ENCODE results near the gene TXNL4B. TPM values are rescaled to one million over a fixed set of nuclear protein-coding genes. Genes with fewer than 3 reads are reported as not detected.

The TXNL4B gene
- total RNA-seq (2021) = 8.3 to 9.9 TPM (median 9.0 TPM) in 3 replicates
- percentile 76 among the genes with signal in this experiment for Bru-seq, nascent RNA
- long read RNA-seq, experiment 1, transcript TXNL4B-201 (4 exons, 2,556 nt) = major isoform, 24 of 28 reads
- long read RNA-seq, experiment 1, partial matches to known transcripts = 1 of 28 reads
- long read RNA-seq, experiment 1, other reads (novel, unspliced or antisense) = 2 of 28 reads
- long read RNA-seq, experiment 2, transcript TXNL4B-201 (4 exons, 2,556 nt) = major isoform, 9 of 15 reads
- long read RNA-seq, experiment 2, partial matches to known transcripts = 2 of 15 reads
- long read RNA-seq, experiment 2, other reads (novel, unspliced or antisense) = 4 of 15 reads
- long read RNA-seq, experiment 3, transcript TXNL4B-201 (4 exons, 2,556 nt) = major isoform, 8 of 17 reads
- long read RNA-seq, experiment 3, partial matches to known transcripts = 0 of 17 reads
- long read RNA-seq, experiment 3, other reads (novel, unspliced or antisense) = 8 of 17 reads

DNA sequence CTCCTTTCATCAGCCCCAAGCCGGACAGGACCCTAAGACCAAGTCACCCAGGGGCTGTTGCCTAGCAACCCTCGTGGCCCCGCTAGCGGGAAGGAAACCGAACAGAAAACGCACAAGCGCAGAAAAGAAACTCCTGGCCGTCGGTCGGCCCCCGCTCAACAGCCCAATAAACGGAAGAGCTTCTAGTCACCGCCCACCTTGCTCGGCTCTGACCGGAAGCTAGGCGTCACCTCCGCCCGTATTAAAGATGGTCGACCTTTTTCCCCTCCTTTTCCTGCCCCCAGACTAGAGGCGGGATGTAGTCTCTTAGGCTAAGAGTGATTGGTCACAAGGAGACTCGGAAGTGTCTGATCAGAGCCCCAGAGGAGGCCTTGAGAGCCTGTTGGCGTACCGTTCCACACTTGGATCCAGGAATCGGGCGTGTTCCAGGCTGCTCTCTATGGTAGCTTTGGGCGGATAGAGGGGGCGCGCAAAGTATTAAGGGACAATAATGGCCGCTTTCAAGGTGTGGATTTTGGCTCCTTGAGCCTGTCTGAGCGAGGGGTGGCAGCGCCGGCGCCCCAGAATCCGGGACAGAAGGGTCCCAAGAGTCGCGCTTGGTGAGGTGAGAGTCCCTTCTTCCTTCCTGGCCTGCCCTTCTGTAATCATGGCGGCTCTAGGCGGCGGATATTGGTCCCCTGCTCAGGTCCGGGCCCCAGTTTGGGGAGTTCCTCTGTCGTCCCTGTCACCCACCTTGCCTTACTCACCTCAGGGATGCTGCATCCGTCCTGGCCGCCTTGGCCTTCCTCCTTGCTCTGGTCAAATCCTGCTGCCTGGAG lies at the start of gene TXNL4B, which contains the start of gene DHX38:
Gene TXNL4B (minus strand): TSS at position 173 of the 818 bp plus-strand sequence. CDS start 2,871 bp downstream, outside the sequence.
Gene DHX38 (plus strand): TSS at position 400 of the 818 bp plus-strand sequence. CDS start 2,311 bp downstream, outside the sequence.
- ATAC-seq (peak; percentile 98), DNase-seq (ENCODE audit: low spot score) (peak; percentile 93)
- peaks cover 11% of the 10 kb centered on the region for H3K4me1 Mint-ChIP-seq
- peak within 1 kb of the TSS; percentile 96 for H3K27ac Mint-ChIP-seq
- no peaks in the 10 kb centered on the region for H3K27me3 Mint-ChIP-seq (ENCODE audit: low read depth)
- peak within 1 kb of the TSS; percentile 99 for H3K4me3 Mint-ChIP-seq
- POLR2A ChIA-PET = interaction anchor here (0.6 to 1.3 kb wide), 5 partner anchors 16 to 200 kb away, joined by 3 to 6 read pairs (median 4); no protein-coding TSS in a partner anchor
- CTCF ChIA-PET = interaction anchor here (0.5 to 2.6 kb wide), 10 partner anchors 15 to 815 kb away, joined by 3 to 16 read pairs (median 7); no protein-coding TSS in a partner anchor
- peaks cover 31% of the 10 kb centered on the region for H3K36me3 Mint-ChIP-seq
- TF ChIP-seq GABPB1 (CRISPR knock-in tag; IDR thresholded peaks at IDR 0.05) = 0 out of 2 replicates have a peak, but pooled peaks have one; percentile 15
- peak; percentile 86 for TF ChIP-seq SP1 (CRISPR knock-in tag; conservative IDR thresholded peaks at IDR 0.05)
- TF ChIP-seq, protein P1, sequence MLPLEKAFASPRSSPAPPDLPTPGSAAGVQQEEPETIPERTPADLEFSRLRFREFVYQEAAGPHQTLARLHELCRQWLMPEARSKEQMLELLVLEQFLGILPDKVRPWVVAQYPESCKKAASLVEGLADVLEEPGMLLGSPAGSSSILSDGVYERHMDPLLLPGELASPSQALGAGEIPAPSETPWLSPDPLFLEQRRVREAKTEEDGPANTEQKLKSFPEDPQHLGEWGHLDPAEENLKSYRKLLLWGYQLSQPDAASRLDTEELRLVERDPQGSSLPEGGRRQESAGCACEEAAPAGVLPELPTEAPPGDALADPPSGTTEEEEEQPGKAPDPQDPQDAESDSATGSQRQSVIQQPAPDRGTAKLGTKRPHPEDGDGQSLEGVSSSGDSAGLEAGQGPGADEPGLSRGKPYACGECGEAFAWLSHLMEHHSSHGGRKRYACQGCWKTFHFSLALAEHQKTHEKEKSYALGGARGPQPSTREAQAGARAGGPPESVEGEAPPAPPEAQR (CRISPR knock-in tag; IDR thresholded peaks at IDR 0.05) = no peak
- TF ChIP-seq ATF1 (CRISPR knock-in tag; IDR thresholded peaks at IDR 0.05) = 0 out of 2 replicates have a peak, but pooled peaks have one; percentile 56
- peak; percentile 79; the same call in 1 of the 2 replicates for TF ChIP-seq CREM (CRISPR knock-in tag; IDR thresholded peaks at IDR 0.05)
- TF ChIP-seq NR3C1 (CRISPR knock-in tag; conservative IDR thresholded peaks at IDR 0.05; ENCODE audit: low read depth) = no peak
- peak; percentile 76; the same call in 1 of the 2 replicates for TF ChIP-seq FOXK1 (CRISPR knock-in tag; IDR thresholded peaks at IDR 0.05)
- TF ChIP-seq NFYB (CRISPR knock-in tag; conservative IDR thresholded peaks at IDR 0.05; ENCODE audit: low read depth) = peak; percentile 70
- no peaks in the 10 kb centered on the region for H3K9me3 Mint-ChIP-seq

DNA sequence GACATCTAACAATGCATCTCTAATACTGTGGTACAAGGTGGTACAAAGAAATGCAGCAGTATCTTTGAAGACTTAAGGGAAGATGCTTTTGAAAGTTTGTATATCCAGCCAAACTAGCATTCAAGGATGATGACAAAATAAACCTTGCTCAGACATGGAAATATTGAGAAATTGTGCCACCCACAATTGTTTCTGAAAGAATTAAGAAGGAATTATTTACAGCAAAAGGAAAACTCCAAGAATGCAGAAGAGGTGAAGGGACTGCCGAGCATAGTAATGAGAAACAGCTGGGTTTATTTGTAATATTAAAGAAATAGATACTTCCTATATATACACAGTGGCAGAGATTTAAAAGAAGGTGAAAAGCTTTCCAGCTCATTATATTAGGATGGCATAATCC lies 49.1 kb upstream of the TXNL4B start:
- Mint-ChIP-seq H3K27me3 (ENCODE audit: low read depth) (peaks cover 8% of the 10 kb centered on the region; the same call in 1 of the 2 replicates), H3K4me3 (no peak overlapping the region), H3K36me3 (0 out of 2 replicates have a peak, but pooled peaks cover 3% of the 10 kb centered on the region), H3K27ac (no peak overlapping the region), H3K9me3 (peaks cover 8% of the 10 kb centered on the region), H3K4me1 (no peaks in the 10 kb centered on the region; the same call in 1 of the 2 replicates)
- no peak for ATAC-seq
- ChIA-PET POLR2A (no interaction called here), CTCF (interaction anchor here (1.1 kb wide), 1 partner anchor 18 kb away, joined by 5 read pairs; no protein-coding TSS in a partner anchor)
- DNase-seq (ENCODE audit: low spot score) = no peak
- TF ChIP-seq SMAD3 (CRISPR knock-in tag; IDR thresholded peaks at IDR 0.05; ENCODE audit: borderline replicate concordance) = no peak
- TF ChIP-seq, protein P2, sequence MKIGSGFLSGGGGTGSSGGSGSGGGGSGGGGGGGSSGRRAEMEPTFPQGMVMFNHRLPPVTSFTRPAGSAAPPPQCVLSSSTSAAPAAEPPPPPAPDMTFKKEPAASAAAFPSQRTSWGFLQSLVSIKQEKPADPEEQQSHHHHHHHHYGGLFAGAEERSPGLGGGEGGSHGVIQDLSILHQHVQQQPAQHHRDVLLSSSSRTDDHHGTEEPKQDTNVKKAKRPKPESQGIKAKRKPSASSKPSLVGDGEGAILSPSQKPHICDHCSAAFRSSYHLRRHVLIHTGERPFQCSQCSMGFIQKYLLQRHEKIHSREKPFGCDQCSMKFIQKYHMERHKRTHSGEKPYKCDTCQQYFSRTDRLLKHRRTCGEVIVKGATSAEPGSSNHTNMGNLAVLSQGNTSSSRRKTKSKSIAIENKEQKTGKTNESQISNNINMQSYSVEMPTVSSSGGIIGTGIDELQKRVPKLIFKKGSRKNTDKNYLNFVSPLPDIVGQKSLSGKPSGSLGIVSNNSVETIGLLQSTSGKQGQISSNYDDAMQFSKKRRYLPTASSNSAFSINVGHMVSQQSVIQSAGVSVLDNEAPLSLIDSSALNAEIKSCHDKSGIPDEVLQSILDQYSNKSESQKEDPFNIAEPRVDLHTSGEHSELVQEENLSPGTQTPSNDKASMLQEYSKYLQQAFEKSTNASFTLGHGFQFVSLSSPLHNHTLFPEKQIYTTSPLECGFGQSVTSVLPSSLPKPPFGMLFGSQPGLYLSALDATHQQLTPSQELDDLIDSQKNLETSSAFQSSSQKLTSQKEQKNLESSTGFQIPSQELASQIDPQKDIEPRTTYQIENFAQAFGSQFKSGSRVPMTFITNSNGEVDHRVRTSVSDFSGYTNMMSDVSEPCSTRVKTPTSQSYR (CRISPR knock-in tag; IDR thresholded peaks at IDR 0.05) = no peak
- TF ChIP-seq, protein P3, sequence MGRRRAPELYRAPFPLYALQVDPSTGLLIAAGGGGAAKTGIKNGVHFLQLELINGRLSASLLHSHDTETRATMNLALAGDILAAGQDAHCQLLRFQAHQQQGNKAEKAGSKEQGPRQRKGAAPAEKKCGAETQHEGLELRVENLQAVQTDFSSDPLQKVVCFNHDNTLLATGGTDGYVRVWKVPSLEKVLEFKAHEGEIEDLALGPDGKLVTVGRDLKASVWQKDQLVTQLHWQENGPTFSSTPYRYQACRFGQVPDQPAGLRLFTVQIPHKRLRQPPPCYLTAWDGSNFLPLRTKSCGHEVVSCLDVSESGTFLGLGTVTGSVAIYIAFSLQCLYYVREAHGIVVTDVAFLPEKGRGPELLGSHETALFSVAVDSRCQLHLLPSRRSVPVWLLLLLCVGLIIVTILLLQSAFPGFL (CRISPR knock-in tag; IDR thresholded peaks at IDR 0.05; ENCODE audit: borderline replicate concordance) = no peak
- TF ChIP-seq FOXJ3 (CRISPR knock-in tag; IDR thresholded peaks at IDR 0.05; ENCODE audit: borderline replicate concordance) = no peak
- no peak for TF ChIP-seq HMGA2 (CRISPR knock-in tag; IDR thresholded peaks at IDR 0.05)
- TF ChIP-seq ZNF671 (CRISPR knock-in tag; IDR thresholded peaks at IDR 0.05) = no peak
- no peak for TF ChIP-seq CREM (CRISPR knock-in tag; IDR thresholded peaks at IDR 0.05)
- TF ChIP-seq, protein P4, sequence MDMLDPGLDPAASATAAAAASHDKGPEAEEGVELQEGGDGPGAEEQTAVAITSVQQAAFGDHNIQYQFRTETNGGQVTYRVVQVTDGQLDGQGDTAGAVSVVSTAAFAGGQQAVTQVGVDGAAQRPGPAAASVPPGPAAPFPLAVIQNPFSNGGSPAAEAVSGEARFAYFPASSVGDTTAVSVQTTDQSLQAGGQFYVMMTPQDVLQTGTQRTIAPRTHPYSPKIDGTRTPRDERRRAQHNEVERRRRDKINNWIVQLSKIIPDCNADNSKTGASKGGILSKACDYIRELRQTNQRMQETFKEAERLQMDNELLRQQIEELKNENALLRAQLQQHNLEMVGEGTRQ (CRISPR knock-in tag; IDR thresholded peaks at IDR 0.05) = no peak
- TF ChIP-seq, protein P5, sequence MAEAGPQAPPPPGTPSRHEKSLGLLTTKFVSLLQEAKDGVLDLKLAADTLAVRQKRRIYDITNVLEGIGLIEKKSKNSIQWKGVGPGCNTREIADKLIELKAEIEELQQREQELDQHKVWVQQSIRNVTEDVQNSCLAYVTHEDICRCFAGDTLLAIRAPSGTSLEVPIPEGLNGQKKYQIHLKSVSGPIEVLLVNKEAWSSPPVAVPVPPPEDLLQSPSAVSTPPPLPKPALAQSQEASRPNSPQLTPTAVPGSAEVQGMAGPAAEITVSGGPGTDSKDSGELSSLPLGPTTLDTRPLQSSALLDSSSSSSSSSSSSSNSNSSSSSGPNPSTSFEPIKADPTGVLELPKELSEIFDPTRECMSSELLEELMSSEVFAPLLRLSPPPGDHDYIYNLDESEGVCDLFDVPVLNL (CRISPR knock-in tag; IDR thresholded peaks at IDR 0.05; ENCODE audit: borderline replicate concordance, low read depth) = no peak
- no peak for TF ChIP-seq ZNF263 (CRISPR knock-in tag; IDR thresholded peaks at IDR 0.05; ENCODE audit: low read depth)

Measured in WTC11 (cell line).